Osteoblast (primary cell): Measurements from ENCODE around the gene SCD5. TPM values are rescaled to one million over a fixed set of nuclear protein-coding genes. Genes with fewer than 3 reads are reported as not detected.

Experiments used
- DNase-seq: peaks from one replicate; pipeline ENCODE4 v3.0.0; 2011; ENCODE audit warnings: low spot score, mixed read lengths; ENCODE audit not compliant: insufficient read length; ENCODE audit errors: missing footprints
- H2AFZ ChIP-seq: 2 replicates; pipeline ENCODE4 v1.6.0; 2011; ENCODE audit warnings: mild to moderate bottlenecking, low read length
- H3K27ac ChIP-seq: 2 replicates; pipeline ENCODE4 v1.5.1; 2011; ENCODE audit warnings: mild to moderate bottlenecking, low read depth, low read length, moderate library complexity
- H3K27me3 ChIP-seq: 2 replicates; pipeline ENCODE4 v1.6.0; 2012; ENCODE audit warnings: mild to moderate bottlenecking, control low read depth, inconsistent platforms, low read length, moderate library complexity; ENCODE audit not compliant: insufficient read depth
- H3K36me3 ChIP-seq: 2 replicates; pipeline ENCODE4 v1.5.1; 2011; ENCODE audit warnings: mild to moderate bottlenecking, low read length, control low read depth, moderate library complexity; ENCODE audit not compliant: insufficient read depth
- H3K4me1 ChIP-seq: 2 replicates; pipeline ENCODE4 v1.5.1; 2011; ENCODE audit warnings: mild to moderate bottlenecking, low read length, control low read depth, moderate library complexity; ENCODE audit not compliant: insufficient read depth
- H3K4me2 ChIP-seq: 2 replicates; pipeline ENCODE4 v1.6.0; 2011; ENCODE audit warnings: mild to moderate bottlenecking, low read length; ENCODE audit not compliant: insufficient read depth
- H3K4me3 ChIP-seq: fragments of 200-600 bp; sonication (generic); 3 replicates; pipeline ENCODE4 v1.5.1; 2012; ENCODE audit warnings: mild to moderate bottlenecking, low read length, inconsistent platforms; ENCODE audit not compliant: insufficient read depth
- H3K79me2 ChIP-seq: 2 replicates; pipeline ENCODE4 v1.6.0; 2012; ENCODE audit warnings: mild to moderate bottlenecking, low read length, control low read depth, inconsistent platforms; ENCODE audit not compliant: insufficient read depth
- H3K9me3 ChIP-seq: 2 replicates; pipeline ENCODE4 v1.5.1; 2011; ENCODE audit warnings: low read depth, low read length, control low read depth
- H4K20me1 ChIP-seq: 2 replicates; pipeline ENCODE4 v1.6.0; 2012; ENCODE audit warnings: mild to moderate bottlenecking, low read length, control low read depth; ENCODE audit not compliant: insufficient read depth
- total RNA-seq: library from RNA; depleted of rRNA; stranded (reverse); fragments of >200 nt; gene quantifications from 2 replicates; pipeline ENCODE4 v1.2.3, GENCODE V29; 2012
- TF ChIP-seq, protein P1 (sequence below): IDR thresholded peaks from 2 replicates; pipeline ENCODE4 v1.5.1; 2011; ENCODE audit warnings: mild to moderate bottlenecking, low read depth, low read length, moderate library complexity; ENCODE audit errors: extremely low read depth

The SCD5 gene
- total RNA-seq, 1 donor, result 11.9 TPM

- Histone ChIP-seq H3K27ac (no peak overlapping the region), H3K79me2 (no peaks in the 10 kb centered on the region), H3K36me3 (no peaks in the 10 kb centered on the region), H3K4me3 (no peak overlapping the region), H3K9me3 (no peaks in the 10 kb centered on the region), H3K4me1 (peaks cover 18% of the 10 kb centered on the region), H4K20me1 (no peaks in the 10 kb centered on the region), H3K27me3 (peaks cover 5% of the 10 kb centered on the region), H3K4me2 (no peak overlapping the region), H2AFZ (no peak overlapping the region)
- DNase-seq, result no peak
- TF ChIP-seq, protein P1, sequence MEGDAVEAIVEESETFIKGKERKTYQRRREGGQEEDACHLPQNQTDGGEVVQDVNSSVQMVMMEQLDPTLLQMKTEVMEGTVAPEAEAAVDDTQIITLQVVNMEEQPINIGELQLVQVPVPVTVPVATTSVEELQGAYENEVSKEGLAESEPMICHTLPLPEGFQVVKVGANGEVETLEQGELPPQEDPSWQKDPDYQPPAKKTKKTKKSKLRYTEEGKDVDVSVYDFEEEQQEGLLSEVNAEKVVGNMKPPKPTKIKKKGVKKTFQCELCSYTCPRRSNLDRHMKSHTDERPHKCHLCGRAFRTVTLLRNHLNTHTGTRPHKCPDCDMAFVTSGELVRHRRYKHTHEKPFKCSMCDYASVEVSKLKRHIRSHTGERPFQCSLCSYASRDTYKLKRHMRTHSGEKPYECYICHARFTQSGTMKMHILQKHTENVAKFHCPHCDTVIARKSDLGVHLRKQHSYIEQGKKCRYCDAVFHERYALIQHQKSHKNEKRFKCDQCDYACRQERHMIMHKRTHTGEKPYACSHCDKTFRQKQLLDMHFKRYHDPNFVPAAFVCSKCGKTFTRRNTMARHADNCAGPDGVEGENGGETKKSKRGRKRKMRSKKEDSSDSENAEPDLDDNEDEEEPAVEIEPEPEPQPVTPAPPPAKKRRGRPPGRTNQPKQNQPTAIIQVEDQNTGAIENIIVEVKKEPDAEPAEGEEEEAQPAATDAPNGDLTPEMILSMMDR, result no peak
Observed at GRCh38 chr4:82787342-82787741, 11.3 kb downstream of the SCD5 start.

- Histone ChIP-seq H3K36me3 (no peaks in the 10 kb centered on the region), H4K20me1 (no peaks in the 10 kb centered on the region), H3K4me2 (no peak overlapping the region), H2AFZ (no peak overlapping the region), H3K9me3 (no peaks in the 10 kb centered on the region), H3K4me3 (no peak overlapping the region), H3K79me2 (no peaks in the 10 kb centered on the region), H3K27ac (no peak overlapping the region), H3K4me1 (peaks cover 18% of the 10 kb centered on the region), H3K27me3 (peaks cover 5% of the 10 kb centered on the region)
- no peak for DNase-seq
- TF ChIP-seq, protein P1, result no peak
Observed at GRCh38 chr4:82786828-82787227, 11.8 kb downstream of the SCD5 start.

GRCh38 chr4:82785611-82786400, 12.8 kb downstream of the SCD5 start:
- Histone ChIP-seq H3K4me3 (no peak overlapping the region), H3K79me2 (no peaks in the 10 kb centered on the region), H4K20me1 (no peaks in the 10 kb centered on the region), H3K27me3 (peaks cover 5% of the 10 kb centered on the region), H3K9me3 (no peaks in the 10 kb centered on the region), H3K36me3 (no peaks in the 10 kb centered on the region), H3K4me1 (peaks cover 18% of the 10 kb centered on the region), H2AFZ (no peak overlapping the region), H3K27ac (no peak overlapping the region), H3K4me2 (peak overlapping the region; percentile 21)
- DNase-seq, result peak; percentile 86
- TF ChIP-seq, protein P1, result no peak

DNA sequence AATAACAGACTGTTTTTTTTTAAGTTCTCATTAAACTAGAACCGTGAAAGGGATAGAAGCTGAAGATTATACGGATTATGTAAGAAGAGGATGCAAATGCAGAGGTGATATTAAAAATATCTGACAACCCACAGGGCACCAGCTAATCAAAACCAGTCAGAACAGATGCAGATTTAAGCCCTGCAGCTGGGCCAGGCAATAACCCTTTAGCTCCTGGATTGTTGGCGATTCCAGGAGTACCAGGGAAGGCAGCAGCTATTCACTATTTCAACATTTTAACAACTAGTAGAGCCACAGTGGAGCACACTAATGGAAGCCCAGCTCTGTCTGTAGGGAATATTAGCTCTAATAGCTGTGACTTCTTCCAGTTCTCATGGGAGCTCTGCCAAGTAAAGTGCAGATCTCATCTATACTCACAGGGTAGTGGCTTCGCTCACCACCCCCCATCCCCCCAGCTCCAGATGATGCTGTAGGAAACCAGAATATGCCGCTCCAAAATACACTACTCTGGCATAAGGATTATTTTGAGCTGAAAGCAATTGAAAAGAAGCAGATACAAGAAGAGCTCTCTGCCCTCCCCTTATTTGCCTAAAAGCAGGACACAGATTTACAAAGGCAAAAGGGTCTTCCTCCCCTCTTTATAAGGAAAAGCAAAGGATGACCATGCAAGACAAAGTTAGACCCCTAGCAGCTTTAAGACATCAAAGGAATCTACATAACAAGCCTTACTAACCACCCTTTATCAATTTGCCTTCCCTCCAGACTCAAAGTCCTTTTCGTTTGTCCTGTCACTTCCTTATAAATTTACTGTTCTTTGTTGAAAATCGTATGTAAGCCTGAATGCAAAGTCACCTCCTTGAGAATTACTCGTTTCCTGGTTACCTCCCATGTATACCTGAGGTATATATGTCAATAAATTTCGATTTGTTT, 13.7 kb downstream of the SCD5 start:
- DNase-seq, result no peak
- Histone ChIP-seq H4K20me1 (no peaks in the 10 kb centered on the region), H3K36me3 (no peaks in the 10 kb centered on the region), H3K27me3 (peaks cover under 1% of the 10 kb centered on the region), H3K4me1 (peaks cover 18% of the 10 kb centered on the region), H3K4me3 (no peak overlapping the region), H3K79me2 (no peaks in the 10 kb centered on the region), H3K9me3 (no peaks in the 10 kb centered on the region), H2AFZ (no peak overlapping the region), H3K27ac (no peak overlapping the region), H3K4me2 (peak overlapping the region; percentile 21)
- TF ChIP-seq, protein P1, result no peak
